Transverse colon (tissue), 4 donors: ENCODE measurements around the gene ADCY6. TPM values are rescaled to one million over a fixed set of nuclear protein-coding genes. Genes with fewer than 3 reads are reported as not detected.
A peak's percentile ranks its signal among the peaks of the same experiment; 100 is the strongest.

Experiments used
- DNase-seq: peaks from one replicate; pipeline ENCODE4 v3.0.0-alpha.2; 2019
- H3K27ac ChIP-seq, 4 donors: fragments of 200-600 bp; sonication (generic); 2 replicates each; pipeline ENCODE4 v1.5.1; 2016 to 2018; ENCODE audit warnings: inconsistent platforms in 4 of 4
- H3K27me3 ChIP-seq: fragments of 200-600 bp; sonication (generic); 2 replicates; pipeline ENCODE4 v1.5.1; 2017; ENCODE audit warnings: inconsistent platforms
- H3K36me3 ChIP-seq, 4 donors: fragments of 200-600 bp; sonication (generic); 2 replicates each; pipeline ENCODE4 v1.5.1; 2017 to 2019; ENCODE audit warnings: inconsistent platforms in 4 of 4
- H3K4me1 ChIP-seq, 4 donors: fragments of 200-600 bp; sonication (generic); 2 replicates each; pipeline ENCODE4 v1.5.1; 2017 to 2020; ENCODE audit warnings: inconsistent platforms in 4 of 4
- H3K4me3 ChIP-seq, 4 donors: fragments of 200-600 bp; sonication (generic); 1 replicate in 1 of 4; 2 replicates in 3 of 4; pipeline versions ENCODE4 v1.5.1 to v1.6.1; 2017 to 2019; ENCODE audit warnings: inconsistent platforms in 4 of 4
- H3K9me3 ChIP-seq, 2 donors: fragments of 200-600 bp; sonication (generic); 2 replicates each; pipeline ENCODE4 v1.5.1; 2017 to 2019; ENCODE audit warnings: inconsistent platforms in 2 of 2
- EP300 ChIP-seq: sonication (generic); formaldehyde crosslinking; IDR thresholded peaks from one replicate; pipeline ENCODE4 v1.6.1; 2017; ENCODE audit warnings: antibody characterized with exemption, low read depth
- POLR2A ChIP-seq: fragments of 450-650 bp; IDR thresholded peaks from one replicate; pipeline ENCODE4 v1.6.1; 2016; ENCODE audit warnings: antibody characterized with exemption, mild to moderate bottlenecking, moderate library complexity
- POLR2AphosphoS5 ChIP-seq, 3 donors: sonication (generic); formaldehyde crosslinking; IDR thresholded peaks; one replicate each; pipeline ENCODE4 v1.6.1; 2016; ENCODE audit warnings: antibody characterized with exemption in 3 of 3
- WGBS, 2 donors: methylation state at CpG; one replicate each; pipeline ENCODE4 v1.1.5; 2018; ENCODE audit warnings: low coverage in 1 of 2; 5-methylcytosine and 5-hydroxymethylcytosine counted together
- in situ Hi-C, 4 donors: fragments of 200-750 bp; cut with MboI; loops; one replicate each; pipeline versions ENCODE4 v1.15.0 to v1.15.1; 2017; ENCODE audit warnings: low sequenced_read_pairs in 3 of 4, low pct_ligation_motif_present in 1 of 4, low pct_unique_long_range_greater_than_20kb in 1 of 4
- intact Hi-C: fragments of 100-400 bp; cut with DNase I; formaldehyde crosslinking; loops from one replicate; pipeline ENCODE4 v1.15.1; 2023; ENCODE audit warnings: low total_unique reads
- total RNA-seq, 4 donors: library from RNA; depleted of rRNA; stranded (reverse); fragments of >200 nt; gene quantifications; one replicate each; pipeline ENCODE4 v1.1.0, GENCODE V29; 2016
- TF ChIP-seq, protein P1 (sequence below), 5 experiments: fragments of 200-600 bp in 3 of 5; fragments of 450-650 bp in 2 of 5; sonication (generic) in 3 of 5; IDR thresholded peaks; 1 replicate in 2 of 5; 2 replicates in 3 of 5; pipeline ENCODE4 v1.5.1; 2016 to 2017; ENCODE audit warnings: antibody characterized with exemption in 5 of 5, inconsistent platforms in 3 of 5, mild to moderate bottlenecking in 2 of 5, moderate library complexity in 1 of 5

ADCY6 gene
- total RNA-seq, 4 donors from 2014 or later = 112 to 170 (median 115) TPM

DNA sequence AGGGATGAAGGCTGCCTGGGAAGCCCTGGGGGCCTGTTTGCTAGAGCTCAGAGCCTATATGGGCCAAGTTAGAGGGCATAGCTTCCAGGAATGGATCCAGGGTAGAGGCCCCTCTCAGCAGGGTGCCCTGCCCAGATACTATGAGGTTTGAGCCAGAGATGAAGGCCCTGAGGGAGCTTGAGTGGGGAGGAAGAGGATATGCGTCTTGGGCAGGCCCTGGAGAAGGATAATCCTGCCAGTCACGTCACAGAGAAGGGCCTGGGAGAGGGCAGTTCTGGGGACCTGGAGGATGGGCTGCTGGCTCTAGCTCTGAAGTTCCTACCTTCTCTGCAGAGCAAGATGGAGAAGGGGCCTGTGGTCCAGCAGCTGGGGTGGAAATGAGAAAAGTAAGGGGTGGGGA lies 23.5 kb upstream of the ADCY6 start:
- no peaks in the 10 kb centered on the region for H3K27me3 ChIP-seq
- peaks cover 6 to 47% (median 31%) of the 10 kb centered on the region in 4 donors for H3K4me1 ChIP-seq
- TF ChIP-seq, protein P1, sequence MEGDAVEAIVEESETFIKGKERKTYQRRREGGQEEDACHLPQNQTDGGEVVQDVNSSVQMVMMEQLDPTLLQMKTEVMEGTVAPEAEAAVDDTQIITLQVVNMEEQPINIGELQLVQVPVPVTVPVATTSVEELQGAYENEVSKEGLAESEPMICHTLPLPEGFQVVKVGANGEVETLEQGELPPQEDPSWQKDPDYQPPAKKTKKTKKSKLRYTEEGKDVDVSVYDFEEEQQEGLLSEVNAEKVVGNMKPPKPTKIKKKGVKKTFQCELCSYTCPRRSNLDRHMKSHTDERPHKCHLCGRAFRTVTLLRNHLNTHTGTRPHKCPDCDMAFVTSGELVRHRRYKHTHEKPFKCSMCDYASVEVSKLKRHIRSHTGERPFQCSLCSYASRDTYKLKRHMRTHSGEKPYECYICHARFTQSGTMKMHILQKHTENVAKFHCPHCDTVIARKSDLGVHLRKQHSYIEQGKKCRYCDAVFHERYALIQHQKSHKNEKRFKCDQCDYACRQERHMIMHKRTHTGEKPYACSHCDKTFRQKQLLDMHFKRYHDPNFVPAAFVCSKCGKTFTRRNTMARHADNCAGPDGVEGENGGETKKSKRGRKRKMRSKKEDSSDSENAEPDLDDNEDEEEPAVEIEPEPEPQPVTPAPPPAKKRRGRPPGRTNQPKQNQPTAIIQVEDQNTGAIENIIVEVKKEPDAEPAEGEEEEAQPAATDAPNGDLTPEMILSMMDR (IDR thresholded peaks at IDR 0.05) = no peak
- TF ChIP-seq POLR2AphosphoS5 (IDR thresholded peaks at IDR 0.05) (no peak), EP300 (no peak), POLR2A (no peak)
- in situ Hi-C loops = no loop called here
- H3K36me3 ChIP-seq = no peaks in the 10 kb centered on the region
- no peak for DNase-seq
- intact Hi-C loops = loop anchor here (10.0 kb wide), 1 partner anchor 1272 kb away; the partner anchor contains the start of gene SMARCD1
- peak overlapping the region in 3 of 4 donors; percentile 22 to 65 (median 59) for H3K27ac ChIP-seq
- WGBS, 2 donors = 77% methylated on average over 2 of the region's 2 CpGs; no CpG with 5 or more reads in 1 of the 2 donors
- no peak overlapping the region for H3K4me3 ChIP-seq
- H3K9me3 ChIP-seq = no peaks in the 10 kb centered on the region

DNA sequence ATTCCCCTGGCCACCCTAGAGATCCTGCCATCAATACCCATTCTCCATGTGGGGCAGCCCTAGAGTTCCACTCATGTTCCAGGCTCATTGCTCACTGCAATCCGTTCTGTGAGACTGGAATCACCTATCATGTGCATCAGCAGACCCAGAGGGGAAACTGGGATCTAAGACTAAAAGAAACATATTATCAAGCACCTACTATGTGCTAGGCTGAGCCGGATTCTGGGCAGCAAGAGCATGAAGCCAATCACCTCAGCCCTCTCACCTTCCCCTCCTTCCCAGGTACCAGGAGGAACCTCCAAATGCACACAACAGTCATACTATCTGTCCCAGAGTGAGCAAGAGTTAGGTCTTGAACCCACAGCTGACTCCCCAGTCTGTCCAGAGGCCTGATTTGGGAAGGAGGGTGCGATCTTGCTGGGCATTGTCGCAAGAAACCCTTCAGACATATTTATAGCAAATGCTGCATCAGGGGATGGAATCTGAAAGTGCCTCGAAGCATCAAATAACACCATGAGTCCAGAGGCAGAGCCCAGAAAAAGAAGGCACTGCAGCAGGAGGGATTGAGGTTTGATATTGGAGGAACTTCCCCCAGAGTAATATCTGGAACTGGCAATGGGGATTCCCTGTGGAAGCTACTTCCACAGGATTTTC lies 22.7 kb upstream of the ADCY6 start:
- no peak for TF ChIP-seq POLR2AphosphoS5 (IDR thresholded peaks at IDR 0.05)
- TF ChIP-seq EP300 = no peak
- TF ChIP-seq, protein P1 (IDR thresholded peaks at IDR 0.05) = no peak
- TF ChIP-seq POLR2A = no peak
- no peaks in the 10 kb centered on the region for H3K9me3 ChIP-seq
- in situ Hi-C loops = no loop called here
- H3K27ac ChIP-seq = peak overlapping the region; percentile 26 to 65 (median 48)
- no peaks in the 10 kb centered on the region for H3K27me3 ChIP-seq
- no peak overlapping the region for H3K4me3 ChIP-seq
- no peaks in the 10 kb centered on the region for H3K36me3 ChIP-seq
- intact Hi-C loops = loop anchor here (10.0 kb wide), 1 partner anchor 1273 kb away; the partner anchor contains the start of gene SMARCD1
- H3K4me1 ChIP-seq = peaks cover 2 to 39% (median 28%) of the 10 kb centered on the region in 4 donors
- DNase-seq = no peak
- WGBS, 2 donors = 66 to 74% methylated on average over 4 to 5 of the region's 5 CpGs

DNA sequence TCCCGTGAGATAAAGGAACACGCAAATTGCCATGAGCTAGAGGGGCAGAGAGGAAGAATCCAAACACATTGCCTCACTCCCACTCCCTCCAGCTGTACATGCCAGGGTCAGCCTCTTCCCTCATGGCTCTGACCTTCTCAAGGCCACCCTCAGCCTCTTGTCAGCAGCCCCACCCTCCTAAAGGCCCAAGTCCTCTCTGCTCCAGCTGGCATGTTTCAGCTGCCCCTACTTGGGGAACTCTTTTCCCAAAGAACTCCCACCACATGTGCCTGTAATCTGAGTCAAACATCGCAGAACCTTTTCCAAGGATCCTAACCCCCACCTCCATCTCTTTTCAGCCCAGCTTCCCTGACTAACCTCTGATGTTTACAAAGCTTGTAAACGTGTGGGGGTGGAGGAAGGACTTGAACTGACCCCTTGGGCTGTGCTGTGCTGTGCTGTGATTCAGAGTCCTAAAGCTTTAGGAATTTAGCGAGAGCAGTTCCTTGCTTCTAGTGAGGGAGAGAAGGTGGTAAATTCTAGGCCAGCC lies 22.1 kb upstream of the ADCY6 start:
- H3K9me3 ChIP-seq = no peaks in the 10 kb centered on the region
- H3K27ac ChIP-seq = peak overlapping the region; percentile 36 to 65 (median 48)
- no peak overlapping the region for H3K4me3 ChIP-seq
- TF ChIP-seq POLR2A (no peak), POLR2AphosphoS5 (IDR thresholded peaks at IDR 0.05) (no peak), EP300 (no peak)
- TF ChIP-seq, protein P1 (IDR thresholded peaks at IDR 0.05) = no peak
- intact Hi-C loops (loop anchor here (10.0 kb wide), 1 partner anchor 1274 kb away; the partner anchor contains the start of gene SMARCD1), in situ Hi-C loops (no loop called here)
- no peaks in the 10 kb centered on the region for H3K36me3 ChIP-seq
- H3K4me1 ChIP-seq = peaks cover 0 to 33% (median 22%) of the 10 kb centered on the region in 4 donors
- no peaks in the 10 kb centered on the region for H3K27me3 ChIP-seq
- no peak for DNase-seq
- 67% methylated on average over 5 of the region's 5 CpGs; no CpG with 5 or more reads in 1 of the 2 donors for WGBS, 2 donors

DNA sequence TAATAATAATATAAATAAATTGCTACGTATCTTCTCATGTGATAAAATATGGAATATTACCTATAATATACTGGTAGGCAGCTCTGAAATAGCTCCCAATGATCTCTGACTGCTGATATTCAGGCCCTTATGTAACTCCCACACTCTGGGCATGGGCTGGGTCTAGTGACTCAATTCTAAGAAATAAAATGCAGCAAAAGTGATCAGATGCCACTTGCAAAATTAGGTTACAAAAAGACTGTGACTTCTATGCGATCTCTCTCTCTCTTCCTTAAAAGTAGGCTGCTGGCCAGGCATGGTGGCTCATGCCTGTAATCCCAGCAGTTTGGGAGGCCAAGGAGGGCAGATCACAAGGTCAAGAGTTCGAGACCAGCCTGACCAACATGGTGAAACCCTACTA lies 19.1 kb upstream of the ADCY6 start:
- Histone ChIP-seq H3K36me3 (no peaks in the 10 kb centered on the region), H3K4me1 (peaks cover 0 to 19% (median 8%) of the 10 kb centered on the region in 4 donors), H3K9me3 (no peaks in the 10 kb centered on the region), H3K27ac (no peak overlapping the region), H3K4me3 (no peak overlapping the region), H3K27me3 (no peaks in the 10 kb centered on the region)
- intact Hi-C loops (no loop called here), in situ Hi-C loops (no loop called here)
- 83 to 93% methylated on average over 1 to 3 of the region's 3 CpGs for WGBS, 2 donors
- no peak for DNase-seq
- TF ChIP-seq POLR2A (no peak), POLR2AphosphoS5 (IDR thresholded peaks at IDR 0.05) (no peak), EP300 (no peak)
- TF ChIP-seq, protein P1 (IDR thresholded peaks at IDR 0.05) = no peak
